A549 (cell line): ENCODE measurements around the gene LDLRAD4.

Experiments
- EP300 ChIP-seq, 2 experiments: fragments of >200 bp; sonication (Bioruptor Twin); formaldehyde crosslinking; IDR thresholded peaks; 2 replicates in 1 of 2; 3 replicates in 1 of 2; pipeline ENCODE4 v1.6.1; 2016 to 2017
- HOXB5 ChIP-seq: fragments of 250-450 bp; sonication (Bioruptor Pico); IDR thresholded peaks from 2 replicates; pipeline ENCODE4 v1.5.0; 2020; ENCODE audit warnings: mild to moderate bottlenecking, moderate library complexity
- KDM1A ChIP-seq: fragments of 200-600 bp; sonication (generic); IDR thresholded peaks from 2 replicates; pipeline ENCODE4 v1.6.1; 2016; ENCODE audit warnings: low read depth, mild to moderate bottlenecking
- KDM5A ChIP-seq: fragments of 200-600 bp; sonication (generic); IDR thresholded peaks from 2 replicates; pipeline ENCODE4 v1.6.1; 2016; ENCODE audit warnings: antibody characterized with exemption, mild to moderate bottlenecking
- MYC ChIP-seq: IDR thresholded peaks from 2 replicates; pipeline ENCODE4 v1.6.1; 2012; ENCODE audit warnings: mild to moderate bottlenecking, inconsistent platforms, low read length, improper control_type of control experiment, borderline replicate concordance
- NPAS2 ChIP-seq: fragments of 250-450 bp; sonication (Bioruptor Pico); IDR thresholded peaks from 2 replicates; pipeline ENCODE4 v1.8.0; 2022; ENCODE audit warnings: mild to moderate bottlenecking, moderate library complexity, borderline replicate concordance
- NR3C1 ChIP-seq: fragments of >200 bp; sonication (Bioruptor Twin); formaldehyde crosslinking; IDR thresholded peaks from 3 replicates; pipeline ENCODE4 v1.6.1; 2017
- POLR2A ChIP-seq: IDR thresholded peaks from 2 replicates; pipeline ENCODE4 v1.6.1; 2012; ENCODE audit warnings: mild to moderate bottlenecking, low read length
- RCOR1 ChIP-seq: fragments of 150-350 bp; IDR thresholded peaks from 2 replicates; pipeline ENCODE4 v1.6.1; 2014; ENCODE audit warnings: antibody characterized with exemption, low read length, low read depth
- SREBF2 ChIP-seq: fragments of 450-650 bp; IDR thresholded peaks from 2 replicates; pipeline ENCODE4 v1.6.1; 2014; ENCODE audit warnings: mild to moderate bottlenecking, moderate library complexity
- TP53 ChIP-seq: fragments of 250-450 bp; sonication (Bioruptor Pico); IDR thresholded peaks from 2 replicates; pipeline ENCODE4 v1.5.0; 2021; ENCODE audit warnings: mild to moderate bottlenecking, moderate library complexity
- TF ChIP-seq, protein P1 (sequence below): fragments of >200 bp; sonication (Bioruptor Twin); formaldehyde crosslinking; IDR thresholded peaks from 3 replicates; pipeline ENCODE4 v1.5.1; 2016
- TF ChIP-seq, protein P2 (sequence below): fragments of 450-650 bp; IDR thresholded peaks from 2 replicates; pipeline ENCODE4 v1.6.1; 2014; ENCODE audit warnings: antibody characterized with exemption

DNA sequence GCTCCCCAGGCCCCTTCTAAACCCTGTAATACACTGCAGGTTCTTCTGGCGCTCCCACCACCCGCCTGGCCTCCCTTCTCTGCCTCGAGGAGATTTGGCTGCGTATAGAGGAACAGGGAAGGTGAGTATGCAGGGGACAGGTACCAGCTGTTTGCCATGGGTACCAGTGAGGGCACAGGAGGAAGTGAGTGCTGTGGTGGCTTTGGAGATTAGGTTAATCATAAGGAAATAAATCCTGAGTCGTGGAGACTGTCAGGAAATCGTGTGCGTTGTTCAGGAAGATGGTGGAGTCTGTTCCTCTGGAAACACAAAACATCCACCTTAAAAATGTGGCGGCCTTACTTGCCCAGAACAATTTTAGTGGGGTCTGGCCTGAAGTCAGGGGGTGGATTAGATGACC lies 277.4 kb downstream of the LDLRAD4 start:
- TF ChIP-seq EP300 (IDR thresholded peaks at IDR 0.05) (no peak), SREBF2 (no peak), POLR2A (no peak), KDM1A (no peak), MYC (no peak), KDM5A (no peak), RCOR1 (no peak), NPAS2 (no peak), HOXB5 (no peak), TP53 (CRISPR knock-in tag) (no peak), NR3C1 (no peak)
- TF ChIP-seq, protein P1, sequence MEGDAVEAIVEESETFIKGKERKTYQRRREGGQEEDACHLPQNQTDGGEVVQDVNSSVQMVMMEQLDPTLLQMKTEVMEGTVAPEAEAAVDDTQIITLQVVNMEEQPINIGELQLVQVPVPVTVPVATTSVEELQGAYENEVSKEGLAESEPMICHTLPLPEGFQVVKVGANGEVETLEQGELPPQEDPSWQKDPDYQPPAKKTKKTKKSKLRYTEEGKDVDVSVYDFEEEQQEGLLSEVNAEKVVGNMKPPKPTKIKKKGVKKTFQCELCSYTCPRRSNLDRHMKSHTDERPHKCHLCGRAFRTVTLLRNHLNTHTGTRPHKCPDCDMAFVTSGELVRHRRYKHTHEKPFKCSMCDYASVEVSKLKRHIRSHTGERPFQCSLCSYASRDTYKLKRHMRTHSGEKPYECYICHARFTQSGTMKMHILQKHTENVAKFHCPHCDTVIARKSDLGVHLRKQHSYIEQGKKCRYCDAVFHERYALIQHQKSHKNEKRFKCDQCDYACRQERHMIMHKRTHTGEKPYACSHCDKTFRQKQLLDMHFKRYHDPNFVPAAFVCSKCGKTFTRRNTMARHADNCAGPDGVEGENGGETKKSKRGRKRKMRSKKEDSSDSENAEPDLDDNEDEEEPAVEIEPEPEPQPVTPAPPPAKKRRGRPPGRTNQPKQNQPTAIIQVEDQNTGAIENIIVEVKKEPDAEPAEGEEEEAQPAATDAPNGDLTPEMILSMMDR, result no peak
- TF ChIP-seq, protein P2, sequence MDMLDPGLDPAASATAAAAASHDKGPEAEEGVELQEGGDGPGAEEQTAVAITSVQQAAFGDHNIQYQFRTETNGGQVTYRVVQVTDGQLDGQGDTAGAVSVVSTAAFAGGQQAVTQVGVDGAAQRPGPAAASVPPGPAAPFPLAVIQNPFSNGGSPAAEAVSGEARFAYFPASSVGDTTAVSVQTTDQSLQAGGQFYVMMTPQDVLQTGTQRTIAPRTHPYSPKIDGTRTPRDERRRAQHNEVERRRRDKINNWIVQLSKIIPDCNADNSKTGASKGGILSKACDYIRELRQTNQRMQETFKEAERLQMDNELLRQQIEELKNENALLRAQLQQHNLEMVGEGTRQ, result no peak
